Measurements from ENCODE around the gene TAL2. TPM values are rescaled to one million over a fixed set of nuclear protein-coding genes. Genes with fewer than 3 reads are reported as not detected.

TAL2 gene
- total and polyA plus RNA-seq, 9 of the 15 experiments (the other 6 are each of a cell fraction or from before 2014, with no cell fraction given) = 0.21 to 3.7 (median 1.1) TPM; not detected in 1

DNA sequence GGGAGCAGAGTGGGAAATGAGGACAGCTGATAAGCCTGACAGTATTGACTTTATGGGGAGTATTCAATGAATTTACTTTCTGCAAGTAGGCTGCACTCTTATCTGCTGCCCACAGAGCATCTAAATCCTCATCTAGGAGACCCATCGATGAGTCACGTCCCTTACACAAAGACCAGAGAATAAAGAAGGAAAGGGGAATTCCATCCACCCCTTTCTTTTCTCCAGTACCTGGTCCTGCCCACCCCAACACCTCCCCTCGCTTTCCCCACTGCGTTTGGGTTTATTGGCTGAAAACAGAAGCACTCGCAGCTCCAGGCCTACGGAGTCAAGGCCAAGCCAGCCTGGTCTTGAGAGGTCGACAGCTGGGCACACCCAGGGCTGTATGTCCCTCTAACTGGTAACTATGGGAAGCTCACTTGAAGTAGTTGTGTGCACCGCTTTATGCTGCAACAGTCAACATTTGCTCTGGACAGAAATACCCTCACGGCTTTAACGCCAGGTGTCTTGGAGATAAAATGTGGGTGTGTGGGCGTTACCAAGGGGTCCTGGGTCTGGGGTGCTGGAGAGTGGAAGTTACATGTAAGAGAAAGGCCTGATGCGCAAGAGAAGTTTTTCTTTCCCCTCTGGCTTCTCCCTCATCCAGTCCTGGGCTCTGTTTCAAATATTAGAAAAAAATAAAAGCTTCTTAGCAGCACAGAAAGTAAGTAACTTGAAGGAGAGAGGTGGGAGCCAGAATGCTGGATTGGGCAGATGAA, 14.5 kb upstream of the TAL2 start (continued):
- TF ChIP-seq PATZ1 (CRISPR knock-in tag; IDR thresholded peaks at IDR 0.05; ENCODE audit: borderline replicate concordance) (no peak), RBM17 (IDR thresholded peaks at IDR 0.05; ENCODE audit: borderline replicate concordance, low read depth, low read length) (no peak), SP2 (IDR thresholded peaks at IDR 0.05; ENCODE audit: extremely low read depth, low read depth, low read length, poor library complexity, severe bottlenecking) (no peak), TSHZ1 (CRISPR knock-in tag; IDR thresholded peaks at IDR 0.05) (no peak), HDAC1 (IDR thresholded peaks at IDR 0.05) (peak in 1 of 2 experiments; percentile 83; a peak in 2 of 4 replicates), ZNF431 (CRISPR knock-in tag; IDR thresholded peaks at IDR 0.05) (no peak), ZNF311 (CRISPR knock-in tag; IDR thresholded peaks at IDR 0.05) (no peak), HMG20A (CRISPR knock-in tag; conservative IDR thresholded peaks at IDR 0.05) (no peak), FOXM1 (IDR thresholded peaks at IDR 0.05; ENCODE audit: low read depth) (peak; percentile 91), FOXM1 (CRISPR knock-in tag; IDR thresholded peaks at IDR 0.05; ENCODE audit: low read depth) (no peak), RBM34 (IDR thresholded peaks at IDR 0.05; ENCODE audit: borderline replicate concordance, insufficient read depth, low read length) (no peak), ZNF12 (CRISPR knock-in tag; IDR thresholded peaks at IDR 0.05) (no peak), SNAPC5 (CRISPR knock-in tag; IDR thresholded peaks at IDR 0.05) (no peak), RHOXF2B (CRISPR knock-in tag; conservative IDR thresholded peaks at IDR 0.05) (no peak), RBM25 (IDR thresholded peaks at IDR 0.05; ENCODE audit: low read depth, low read length, severe bottlenecking) (no peak), SREBF2 (CRISPR knock-in tag; IDR thresholded peaks at IDR 0.05) (no peak), EP400 (IDR thresholded peaks at IDR 0.05) (no peak), SAFB2 (IDR thresholded peaks at IDR 0.05; ENCODE audit: borderline replicate concordance, low read depth, low read length, severe bottlenecking) (no peak), ETV6 (IDR thresholded peaks at IDR 0.05; ENCODE audit: borderline replicate concordance in 1 of 2, low read depth in 2 of 2, low read length in 1 of 2) (no peak), ETV6 (CRISPR knock-in tag; IDR thresholded peaks at IDR 0.05; ENCODE audit: borderline replicate concordance) (no peak), KDM4B (IDR thresholded peaks at IDR 0.05; ENCODE audit: borderline replicate concordance in 2 of 2, low read depth in 1 of 2) (no peak), GATAD2A (IDR thresholded peaks at IDR 0.05) (0 out of 2 replicates have a peak, but pooled peaks have one; percentile 9)
- TF ChIP-seq, protein P1, sequence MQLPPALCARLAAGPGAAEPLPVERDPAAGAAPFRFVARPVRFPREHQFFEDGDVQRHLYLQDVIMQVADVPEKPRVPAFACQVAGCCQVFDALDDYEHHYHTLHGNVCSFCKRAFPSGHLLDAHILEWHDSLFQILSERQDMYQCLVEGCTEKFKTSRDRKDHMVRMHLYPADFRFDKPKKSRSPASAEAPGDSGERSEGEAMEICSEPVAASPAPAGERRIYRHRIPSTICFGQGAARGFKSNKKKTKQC (CRISPR knock-in tag; IDR thresholded peaks at IDR 0.05) = no peak

Measured in K562 (cell line).